ENCODE measurements around the gene LMCD1.

LMCD1 gene

GRCh38 chr3:8623741-8624140, 122.1 kb downstream of the LMCD1 start:
- Histone ChIP-seq H3F3A (ENCODE audit: low read depth) (no peaks in the 10 kb centered on the region), H3K4me3 (ENCODE audit: low read length, poor library complexity, severe bottlenecking) (no peak overlapping the region), H3K36me3 (ENCODE audit: insufficient read depth, low read length) (no peaks in the 10 kb centered on the region), H3K9ac (ENCODE audit: low read depth, low read length, poor library complexity, severe bottlenecking) (no peak overlapping the region), H3K27me3 (ENCODE audit: insufficient read depth, low read length, poor library complexity, severe bottlenecking) (no peaks in the 10 kb centered on the region), H3K79me2 (ENCODE audit: insufficient read depth, low read length) (no peaks in the 10 kb centered on the region), H3K9me2 (replicated peaks; ENCODE audit: low read depth, low read length) (no peaks in the 10 kb centered on the region), H3K4me1 (ENCODE audit: insufficient read depth, low read length, poor library complexity, severe bottlenecking) (no peaks in the 10 kb centered on the region), H2AFZ (ENCODE audit: low read length) (no peak overlapping the region), H3K4me2 (ENCODE audit: low read depth, low read length, poor library complexity, severe bottlenecking) (no peak overlapping the region), H4K20me1 (ENCODE audit: insufficient read depth, low read length, poor library complexity, severe bottlenecking) (no peaks in the 10 kb centered on the region), H3K9me3 (ENCODE audit: insufficient read depth, low read depth, low read length) (no peaks in the 10 kb centered on the region)
- TF ChIP-seq CTCF (conservative IDR thresholded peaks at IDR 0.05; ENCODE audit: low read length) (no peak), EZH2phosphoT487 (IDR thresholded peaks at IDR 0.05; ENCODE audit: borderline replicate concordance) (no peak)

Measured in Loucy (cell line).